SK-N-MC (cell line): ENCODE data around the gene NEDD4L.

Source experiments
- EZH2 ChIP-seq: fragments of 200-600 bp; sonication (generic); IDR thresholded peaks from one replicate; pipeline ENCODE4 v1.6.1; 2017; ENCODE audit warnings: antibody characterized with exemption
- POLR2AphosphoS5 ChIP-seq: IDR thresholded peaks from 2 replicates; pipeline ENCODE4 v1.6.1; 2012; ENCODE audit warnings: mild to moderate bottlenecking, low read depth, low read length, borderline replicate concordance

GRCh38 chr18:58195278-58195765 lies 151.3 kb downstream of the NEDD4L start:
- TF ChIP-seq EZH2 (no peak), POLR2AphosphoS5 (no peak)
